Measurements from ENCODE around the gene DACT1. TPM values are rescaled to one million over a fixed set of nuclear protein-coding genes. Genes with fewer than 3 reads are reported as not detected.

DACT1 gene
- total and polyA plus RNA-seq, 2 of the 13 experiments (the other 11 are each of a cell fraction or from before 2014, with no cell fraction given), result 0.01 TPM; not detected in 1

- Histone ChIP-seq H3K36me3 (replicated peaks in 1 of 2; ENCODE audit: control insufficient read depth in 1 of 2, insufficient read depth in 2 of 2, low read length in 2 of 2) (no peaks in the 10 kb centered on the region), H3K27ac (ENCODE audit: extremely low read length, insufficient read depth, low read length) (no peak overlapping the region), H3K9me3 (ENCODE audit: low read length) (no peaks in the 10 kb centered on the region), H4K20me1 (ENCODE audit: insufficient read depth, low read length) (no peaks in the 10 kb centered on the region), H3K79me2 (ENCODE audit: insufficient read depth, low read length) (no peaks in the 10 kb centered on the region), H3K27me3 (ENCODE audit: control insufficient read depth in 1 of 2, insufficient read depth in 2 of 2, low read length in 2 of 2) (peaks cover 6 to 57% of the 10 kb centered on the region in 2 experiments), H3K4me3 (replicated peaks in 1 of 3; ENCODE audit: insufficient read depth in 1 of 3, low read depth in 2 of 3, low read length in 3 of 3) (peak overlapping the region in 1 of 3 experiments; percentile 30; a peak in 2 of 6 replicates), H3K4me2 (ENCODE audit: low read depth, low read length) (peak overlapping the region; percentile 42), H2AFZ (ENCODE audit: low read length) (no peak overlapping the region), H3K9ac (ENCODE audit: insufficient read depth, low read depth, low read length) (no peak overlapping the region), H3K4me1 (ENCODE audit: insufficient read depth, low read length) (peaks cover 9% of the 10 kb centered on the region)
- DNase-seq (ENCODE audit: low spot score) (no peak), ATAC-seq (no peak), FAIRE-seq (no peak)
- intact Hi-C loops (cut with micrococcal nuclease; ENCODE audit: unreplicated experiment) (loop anchor here (5.0 kb wide), 1 partner anchor 135 kb away; no protein-coding TSS in a partner anchor), in situ Hi-C loops (cut with HindIII; ENCODE audit: extremely low pct_ligation_motif_present, low pct_unique_long_range_greater_than_20kb) (no loop called here)
- 40% methylated on average over 17 of the region's 17 CpGs for WGBS (ENCODE audit: low lambda C conversion rate)
- CTCF ChIA-PET (ENCODE audit: low intra/inter-chr PET ratio, low total read pairs), result no interaction called here
- POLR2A ChIA-PET, result no interaction called here
- no TSS peak for BruUV-seq (replicated peaks)
- TF ChIP-seq ZNF777 (CRISPR knock-in tag; IDR thresholded peaks at IDR 0.05), result peak; percentile 1; the same call in 1 of the 2 replicates
- TF ChIP-seq ZNF607 (CRISPR knock-in tag; IDR thresholded peaks at IDR 0.05; ENCODE audit: borderline replicate concordance), result no peak
These were observed 747 bp upstream of the DACT1 start for GRCh38 chr14:58637040-58637390.

- ATAC-seq, result peak; percentile 82
- Histone ChIP-seq H3K79me2 (ENCODE audit: insufficient read depth, low read length) (no peaks in the 10 kb centered on the region), H3K4me3 (replicated peaks in 1 of 3; ENCODE audit: insufficient read depth in 1 of 3, low read depth in 2 of 3, low read length in 3 of 3) (peak overlapping the region; percentile 36 to 68 (median 46); a peak in 5 of 6 replicates), H3K9ac (ENCODE audit: insufficient read depth, low read depth, low read length) (no peak overlapping the region), H3K27me3 (ENCODE audit: control insufficient read depth in 1 of 2, insufficient read depth in 2 of 2, low read length in 2 of 2) (peaks cover 5 to 51% of the 10 kb centered on the region in 2 experiments), H3K4me2 (ENCODE audit: low read depth, low read length) (peak overlapping the region; percentile 74), H3K36me3 (replicated peaks in 1 of 2; ENCODE audit: control insufficient read depth in 1 of 2, insufficient read depth in 2 of 2, low read length in 2 of 2) (no peaks in the 10 kb centered on the region), H3K9me3 (ENCODE audit: low read length) (no peaks in the 10 kb centered on the region), H3K27ac (ENCODE audit: extremely low read length, insufficient read depth, low read length) (no peak overlapping the region), H3K4me1 (ENCODE audit: insufficient read depth, low read length) (peaks cover 9% of the 10 kb centered on the region), H4K20me1 (ENCODE audit: insufficient read depth, low read length) (no peaks in the 10 kb centered on the region), H2AFZ (ENCODE audit: low read length) (no peak overlapping the region)
- WGBS (ENCODE audit: low lambda C conversion rate), result 15% methylated on average over 14 of the region's 75 CpGs
- intact Hi-C loops (cut with micrococcal nuclease; ENCODE audit: unreplicated experiment), result loop anchor here (5.0 kb wide), 1 partner anchor 136 kb away; no protein-coding TSS in a partner anchor
- in situ Hi-C loops (cut with HindIII; ENCODE audit: extremely low pct_ligation_motif_present, low pct_unique_long_range_greater_than_20kb), result no loop called here
- CTCF ChIA-PET (ENCODE audit: low intra/inter-chr PET ratio, low total read pairs), result no interaction called here
- POLR2A ChIA-PET, result no interaction called here
- FAIRE-seq, result no peak
- BruUV-seq (replicated peaks), result no TSS peak
- no peak for DNase-seq (ENCODE audit: low spot score)
- TF ChIP-seq HES4 (CRISPR knock-in tag; IDR thresholded peaks at IDR 0.05; ENCODE audit: borderline replicate concordance), result 0 out of 2 replicates have a peak, but pooled peaks have one; percentile 16
- peak; percentile 37; the same call in 1 of the 2 replicates for TF ChIP-seq MYPOP (CRISPR knock-in tag; IDR thresholded peaks at IDR 0.05)
- TF ChIP-seq FOXA3 (CRISPR knock-in tag; IDR thresholded peaks at IDR 0.05), result no peak
- TF ChIP-seq ZUFSP (CRISPR knock-in tag; IDR thresholded peaks at IDR 0.05; ENCODE audit: borderline replicate concordance), result no peak
- TF ChIP-seq CBX2 (IDR thresholded peaks at IDR 0.05; ENCODE audit: low read depth, low read length), result no peak
- TF ChIP-seq CBX2 (CRISPR knock-in tag; IDR thresholded peaks at IDR 0.05; ENCODE audit: low read depth), result no peak
- no peak for TF ChIP-seq NFE2L2 (IDR thresholded peaks at IDR 0.05; ENCODE audit: low read length)
- peak; percentile 59; the same call in 1 of the 2 replicates for TF ChIP-seq UBTF (CRISPR knock-in tag; IDR thresholded peaks at IDR 0.05)
- peak; percentile 26; the same call in 1 of the 2 replicates for TF ChIP-seq MAX (IDR thresholded peaks at IDR 0.05)
These were observed 752 bp downstream of the DACT1 start for GRCh38 chr14:58638231-58639197.

All from HepG2 (cell line).